CD4-positive, alpha-beta T cell treated with Interleukin-6 at 100 ng/mL for 8 hours (primary cell): ENCODE results near the gene E2F2.
A peak's percentile ranks its signal among the peaks of the same experiment; 100 is the strongest.

Experiments used
- DNase-seq: peaks from one replicate; pipeline ENCODE4 v3.0.0-alpha.2; 2020; ENCODE audit warnings: mixed read lengths, low spot score

Gene E2F2

GRCh38 chr1:23563003-23563402 is 32.0 kb upstream of the E2F2 start:
- no peak for DNase-seq

GRCh38 chr1:23562137-23562876 is 31.3 kb upstream of the E2F2 start:
- DNase-seq: no peak

GRCh38 chr1:23561813-23562100 is 30.7 kb upstream of the E2F2 start:
- DNase-seq: no peak

- no peak for DNase-seq
These were observed 30.2 kb upstream of the E2F2 start for GRCh38 chr1:23561076-23561812.

- DNase-seq: no peak
These were observed 29.1 kb upstream of the E2F2 start for GRCh38 chr1:23559985-23560741.

GRCh38 chr1:23559136-23559984 is 28.3 kb upstream of the E2F2 start, which contains the start of gene ID3:
TSS of gene ID3 (minus strand) at chr1:23559501. CDS start at chr1:23559426, 75 bp downstream.
- peak; percentile 91 for DNase-seq

GRCh38 chr1:23558872-23559135 is 27.8 kb upstream of the E2F2 start:
- no peak for DNase-seq

- DNase-seq: no peak
These were observed 27.3 kb upstream of the E2F2 start for GRCh38 chr1:23558140-23558871.

GRCh38 chr1:23557471-23558124 is 26.6 kb upstream of the E2F2 start:
- DNase-seq: no peak

- no peak for DNase-seq
These were observed 25.8 kb upstream of the E2F2 start for GRCh38 chr1:23556635-23557470.

- no peak for DNase-seq
These were observed 25.1 kb upstream of the E2F2 start for GRCh38 chr1:23555986-23556634.

- no peak for DNase-seq
These were observed 24.4 kb upstream of the E2F2 start for GRCh38 chr1:23555270-23555985.

- peak; percentile 89 for DNase-seq
These were observed 23.6 kb upstream of the E2F2 start for GRCh38 chr1:23554481-23555269.

GRCh38 chr1:23554127-23554480 is 23.1 kb upstream of the E2F2 start:
- no peak for DNase-seq

- DNase-seq: no peak
These were observed 22.4 kb upstream of the E2F2 start for GRCh38 chr1:23553231-23554126.

- DNase-seq: no peak
These were observed 20.8 kb upstream of the E2F2 start for GRCh38 chr1:23551849-23552248.

- no peak for DNase-seq
These were observed 17.7 kb upstream of the E2F2 start for GRCh38 chr1:23548704-23549143.
